ENCODE data around the gene NATD1.

- TF ChIP-seq EZH2 (IDR thresholded peaks at IDR 0.05), result no peak
- TF ChIP-seq POLR2AphosphoS5 (IDR thresholded peaks at IDR 0.05; ENCODE audit: borderline replicate concordance, low read depth, low read length), result no peak
These were observed 30.1 kb downstream of the NATD1 start for GRCh38 chr17:21223086-21223485.

All from SK-N-MC (cell line).